H1 (cell line): ENCODE data around the gene SYNGR3. TPM values are rescaled to one million over a fixed set of nuclear protein-coding genes. Genes with fewer than 3 reads are reported as not detected.

Source experiments
- CTCF ChIA-PET: fragments of 300-600 bp; sonication (Branson Sonifier 250); formaldehyde crosslinking; loops from one replicate; lab custom pipeline; 2021; ENCODE audit not compliant: partially characterized antibody; lab: Charles Lee
- POLR2A ChIA-PET: fragments of 300-600 bp; sonication (Branson Sonifier 250); formaldehyde crosslinking; loops from one replicate; lab custom pipeline; 2021; ENCODE audit warnings: inconsistent platforms; ENCODE audit not compliant: partially characterized antibody; lab: Charles Lee
- DNase-seq, 2 experiments: peaks; one replicate each; pipeline versions ENCODE4 v3.0.0 to v3.0.0-alpha.2; 2010 to 2022; ENCODE audit warnings: low spot score in 2 of 2, low read depth in 1 of 2, mixed read lengths in 1 of 2
- FAIRE-seq: peaks from 2 replicates; lab custom pipeline; 2011; peaks lifted over from hg19 to GRCh38; lab: Jason Lieb, UNC
- H2AFZ ChIP-seq: 2 replicates; pipeline ENCODE4 v1.8.1; 2012; ENCODE audit warnings: low read length, inconsistent platforms
- H2AK5ac ChIP-seq: 2 replicates; pipeline ENCODE4 v1.6.1; 2013; ENCODE audit warnings: low read depth, low read length
- H2BK120ac ChIP-seq: replicated peaks from 2 replicates; pipeline ENCODE3; 2013; ENCODE audit warnings: low read depth, low read length, inconsistent platforms
- H2BK12ac ChIP-seq: 2 replicates; pipeline ENCODE4 v1.6.1; 2013; ENCODE audit warnings: low read depth, low read length
- H2BK15ac ChIP-seq: 2 replicates; pipeline ENCODE4 v1.6.1; 2013; ENCODE audit warnings: low read length
- H2BK20ac ChIP-seq: 2 replicates; pipeline ENCODE4 v1.6.1; 2013; ENCODE audit warnings: low read length
- H2BK5ac ChIP-seq: 2 replicates; pipeline ENCODE4 v1.6.1; 2013; ENCODE audit warnings: low read depth, low read length
- H3K14ac ChIP-seq: 2 replicates; pipeline ENCODE4 v1.6.1; 2013; ENCODE audit warnings: inconsistent platforms; ENCODE audit not compliant: insufficient read length
- H3K18ac ChIP-seq: 2 replicates; pipeline ENCODE4 v1.6.1; 2013; ENCODE audit warnings: low read length; ENCODE audit errors: extremely low read depth
- H3K23ac ChIP-seq: 2 replicates; pipeline ENCODE4 v1.6.1; 2013; ENCODE audit warnings: inconsistent platforms; ENCODE audit not compliant: insufficient read length
- H3K23me2 ChIP-seq: 2 replicates; pipeline ENCODE4 v1.6.1; 2013; ENCODE audit warnings: low read depth, low read length
- H3K27ac ChIP-seq: 2 replicates; pipeline ENCODE4 v1.6.1; 2011; ENCODE audit warnings: low read depth, low read length, inconsistent platforms
- H3K27me3 ChIP-seq, 4 experiments: replicated peaks in 1 of 4; 1 replicate in 1 of 4; 2 replicates in 3 of 4; pipeline versions ENCODE4 v1.6.1 to v1.8.1; 2011 to 2013; ENCODE audit warnings: low read length in 3 of 4, mild to moderate bottlenecking in 3 of 4, inconsistent platforms in 2 of 4, mixed read lengths in 2 of 4, moderate library complexity in 1 of 4; ENCODE audit not compliant: control insufficient read depth in 3 of 4, insufficient read depth in 3 of 4; ENCODE audit errors: extremely low read depth in 1 of 4
- H3K36me3 ChIP-seq, 4 experiments: 2 replicates each; pipeline versions ENCODE4 v1.6.1 to v1.8.1; 2011 to 2013; ENCODE audit warnings: mild to moderate bottlenecking in 4 of 4, low read length in 3 of 4, moderate library complexity in 2 of 4, control low read depth in 1 of 4, inconsistent platforms in 1 of 4; ENCODE audit not compliant: insufficient read depth in 4 of 4, control insufficient read depth in 2 of 4
- H3K4ac ChIP-seq: replicated peaks from 2 replicates; pipeline ENCODE3; 2013; ENCODE audit warnings: low read length, low read depth, mixed read lengths, inconsistent platforms; ENCODE audit not compliant: insufficient read length
- H3K4me1 ChIP-seq, 4 experiments: replicated peaks in 1 of 4; 1 replicate in 1 of 4; 2 replicates in 3 of 4; pipeline versions ENCODE4 v1.6.1 to v1.8.1; 2011 to 2013; ENCODE audit warnings: low read length in 3 of 4, inconsistent platforms in 2 of 4, mixed read lengths in 1 of 4; ENCODE audit not compliant: insufficient read depth in 4 of 4, control insufficient read depth in 3 of 4
- H3K4me2 ChIP-seq, 2 experiments: 2 replicates each; pipeline versions ENCODE4 v1.6.1 to v1.8.1; 2011 to 2013; ENCODE audit warnings: low read depth in 2 of 2, low read length in 2 of 2, control low read depth in 1 of 2, inconsistent platforms in 1 of 2, mild to moderate bottlenecking in 1 of 2; ENCODE audit not compliant: insufficient read depth in 1 of 2
- H3K4me3 ChIP-seq, 4 experiments: fragments of 200-600, 300-600 bp in 1 of 4; sonication (generic), shearing (Covaris generic), sonication (Bioruptor Twin) in 1 of 4; 2 replicates each; pipeline versions ENCODE4 v1.5.1 to v1.8.1; 2011 to 2016; ENCODE audit warnings: low read length in 4 of 4, low read depth in 3 of 4, control low read depth in 2 of 4, inconsistent platforms in 2 of 4, mild to moderate bottlenecking in 2 of 4, mixed read lengths in 1 of 4, moderate library complexity in 1 of 4; ENCODE audit not compliant: insufficient read depth in 2 of 4; ENCODE audit errors: extremely low read depth in 1 of 4
- H3K56ac ChIP-seq: replicated peaks from 2 replicates; pipeline ENCODE3; 2013; ENCODE audit warnings: low read depth, mild to moderate bottlenecking, mixed read lengths, low read length, inconsistent platforms; ENCODE audit not compliant: insufficient read length
- H3K79me1 ChIP-seq: 2 replicates; pipeline ENCODE4 v1.6.1; 2013; ENCODE audit warnings: low read depth, low read length, control low read depth
- H3K79me2 ChIP-seq, 2 experiments: 2 replicates each; pipeline versions ENCODE4 v1.6.1 to v1.8.1; 2012 to 2013; ENCODE audit warnings: low read length in 2 of 2, mild to moderate bottlenecking in 2 of 2, inconsistent platforms in 1 of 2; ENCODE audit not compliant: insufficient read depth in 2 of 2, control insufficient read depth in 1 of 2
- H3K9ac ChIP-seq, 4 experiments: replicated peaks in 1 of 4; 1 replicate in 1 of 4; 2 replicates in 3 of 4; pipeline versions ENCODE4 v1.6.1 to v1.8.1; 2011 to 2013; ENCODE audit warnings: low read depth in 3 of 4, low read length in 3 of 4, control low read depth in 2 of 4, mild to moderate bottlenecking in 2 of 4, moderate library complexity in 2 of 4, inconsistent platforms in 1 of 4; ENCODE audit errors: extremely low read depth in 1 of 4
- H3K9me3 ChIP-seq, 2 experiments: 2 replicates each; pipeline versions ENCODE4 v1.6.1 to v1.8.1; 2012 to 2013; ENCODE audit warnings: mild to moderate bottlenecking in 2 of 2, moderate library complexity in 2 of 2, control low read depth in 1 of 2, inconsistent platforms in 1 of 2, low read depth in 1 of 2, low read length in 1 of 2, mixed read lengths in 1 of 2; ENCODE audit not compliant: insufficient read depth in 2 of 2
- H4K20me1 ChIP-seq, 2 experiments: replicated peaks in 1 of 2; 2 replicates each; pipeline versions ENCODE3 to v1.8.1; 2011 to 2013; ENCODE audit warnings: inconsistent platforms in 2 of 2, low read length in 2 of 2, mild to moderate bottlenecking in 1 of 2; ENCODE audit not compliant: insufficient read depth in 2 of 2, control insufficient read depth in 1 of 2
- H4K5ac ChIP-seq: 2 replicates; pipeline ENCODE4 v1.6.1; 2013; ENCODE audit warnings: low read length, low read depth, mixed read lengths, inconsistent platforms; ENCODE audit not compliant: insufficient read length
- H4K8ac ChIP-seq: 2 replicates; pipeline ENCODE4 v1.8.0; 2013; ENCODE audit warnings: mild to moderate bottlenecking, moderate library complexity, low read length, inconsistent platforms; ENCODE audit not compliant: insufficient read depth; ENCODE audit errors: extremely low read depth
- H4K91ac ChIP-seq: replicated peaks from 2 replicates; pipeline ENCODE3; 2013; ENCODE audit warnings: low read length, mixed read lengths, inconsistent platforms; ENCODE audit not compliant: insufficient read length
- EP300 ChIP-seq, 2 experiments: IDR thresholded peaks; 1 replicate in 1 of 2; 2 replicates in 1 of 2; pipeline ENCODE4 v1.6.1; 2011 to 2012; ENCODE audit warnings: low read depth in 2 of 2, low read length in 2 of 2, mild to moderate bottlenecking in 2 of 2, borderline replicate concordance in 1 of 2, inconsistent platforms in 1 of 2, moderate library complexity in 1 of 2
- SP2 ChIP-seq: IDR thresholded peaks from 2 replicates; pipeline ENCODE4 v1.6.1; 2012; ENCODE audit warnings: mild to moderate bottlenecking, low read length, inconsistent platforms
- WGBS, 2 experiments: shearing (Covaris generic) in 1 of 2; methylation state at CpG; one replicate each; pipeline versions ENCODE4 v1.1.6 to v1.1.7; 2013 to 2015; ENCODE audit warnings: low lambda C conversion rate in 2 of 2, mixed read lengths in 2 of 2, inconsistent platforms in 1 of 2, low coverage in 1 of 2, missing lambda C conversion rate in 1 of 2; ENCODE audit not compliant: insufficient replicate concordance in 2 of 2, insufficient coverage in 1 of 2, insufficient read length in 1 of 2; ENCODE audit errors: extremely low coverage in 1 of 2, missing lambda C conversion rate in 1 of 2; 5-methylcytosine and 5-hydroxymethylcytosine counted together
- polyA plus RNA-seq, 7 experiments: library from polyadenylated mRNA; depleted of rRNA in 3 of 7; stranded (reverse) in 5 of 7; unstranded in 2 of 7; fragments of >200 nt in 5 of 7; fragments of 200-250 nt in 2 of 7; gene quantifications; 1 replicate in 5 of 7; 2 replicates in 1 of 7; 4 replicates in 1 of 7; pipeline versions ENCODE4 v1.2.1 to v1.2.3, GENCODE V29; 2011 to 2013; ENCODE audit warnings: missing spikeins in 2 of 7, mixed read lengths in 2 of 7
- total RNA-seq: library from RNA; stranded (reverse); fragmentation: NEBNext Ultra II Directional; extraction: Animal tissue kit (Norgen Biotek cat#: 25700); gene quantifications from 2 replicates; pipeline ENCODE4 v1.2.1, GENCODE V29; 2021

Gene SYNGR3
- total and polyA plus RNA-seq, 2 of the 8 experiments (the other 6 are each of a cell fraction or from before 2014, with no cell fraction given): 36.2 to 49.9 TPM

GRCh38 chr16:1950559-1950958 lies 39.2 kb upstream of the SYNGR3 start:
- Histone ChIP-seq H4K8ac (no peak overlapping the region), H2BK5ac (no peak overlapping the region), H4K5ac (no peak overlapping the region), H2BK120ac (no peak overlapping the region), H3K9me3 (no peaks in the 10 kb centered on the region), H3K23ac (no peak overlapping the region), H3K4ac (no peak overlapping the region), H3K23me2 (no peaks in the 10 kb centered on the region), H4K20me1 (peaks cover 0 to 4% of the 10 kb centered on the region in 2 experiments), H3K27me3 (no peaks in the 10 kb centered on the region), H3K36me3 (no peaks in the 10 kb centered on the region), H3K79me1 (no peaks in the 10 kb centered on the region), H3K14ac (no peak overlapping the region), H3K4me1 (peaks cover 0 to 3% (median 0%) of the 10 kb centered on the region in 4 experiments; a peak in 3 of 7 replicates), H3K79me2 (no peaks in the 10 kb centered on the region), H3K18ac (no peak overlapping the region), H3K56ac (no peak overlapping the region), H3K27ac (no peak overlapping the region), H2BK20ac (no peak overlapping the region), H3K4me2 (no peak overlapping the region), H2AFZ (no peak overlapping the region), H2BK15ac (no peak overlapping the region), H3K9ac (no peak overlapping the region), H4K91ac (no peak overlapping the region), H3K4me3 (no peak overlapping the region), H2AK5ac (no peak overlapping the region), H2BK12ac (no peak overlapping the region)
- DNase-seq: no peak
- ChIA-PET CTCF (interaction anchor here (1.4 to 6.5 kb wide), 3 partner anchors 9 to 87 kb away, joined by 5 to 62 read pairs (median 7); partner anchors contain the start of gene MSRB1), POLR2A (interaction anchor here (0.9 to 19.8 kb wide), 3 partner anchors 7 to 20 kb away, joined by 3 to 336 read pairs (median 165); partner anchors contain the start of genes MSRB1, NDUFB10, RNF151 and RPS2)
- TF ChIP-seq SP2: no peak
- no peak for TF ChIP-seq EP300 (IDR thresholded peaks at IDR 0.05; ENCODE audit: borderline replicate concordance in 1 of 2, low read depth in 2 of 2, low read length in 2 of 2)
- FAIRE-seq: no peak
- WGBS, 2 experiments: 92% methylated on average over 19 of the region's 19 CpGs; no CpG with 5 or more reads in 1 of the 2 experiments
